Loucy (cell line): Measurements from ENCODE around the gene NEDD4.

Experiments
- H2AFZ ChIP-seq: fragments of 200-600 bp; sonication (generic); 2 replicates; pipeline ENCODE4 v1.6.0; 2016; ENCODE audit warnings: antibody characterized with exemption, mild to moderate bottlenecking, low read length, moderate library complexity
- H3F3A ChIP-seq: fragments of 200-600 bp; 2 replicates; pipeline ENCODE4 v1.6.0; 2016; ENCODE audit warnings: antibody characterized with exemption, low read depth, mild to moderate bottlenecking
- H3K27me3 ChIP-seq: fragments of 200-600 bp; sonication (generic); 2 replicates; pipeline ENCODE4 v1.6.1; 2014; ENCODE audit warnings: low read length, mild to moderate bottlenecking; ENCODE audit not compliant: insufficient read depth, poor library complexity, severe bottlenecking
- H3K36me3 ChIP-seq: fragments of 200-600 bp; sonication (generic); 2 replicates; pipeline ENCODE4 v1.6.1; 2016; ENCODE audit warnings: low read length; ENCODE audit not compliant: insufficient read depth
- H3K4me1 ChIP-seq: fragments of 200-600 bp; sonication (generic); 2 replicates; pipeline ENCODE4 v1.5.1; 2014; ENCODE audit warnings: low read length, mild to moderate bottlenecking; ENCODE audit not compliant: insufficient read depth, poor library complexity, severe bottlenecking
- H3K4me2 ChIP-seq: fragments of 200-600 bp; sonication (generic); 2 replicates; pipeline ENCODE4 v1.6.0; 2014; ENCODE audit warnings: antibody characterized with exemption, low read length, low read depth, mild to moderate bottlenecking; ENCODE audit not compliant: poor library complexity, severe bottlenecking
- H3K4me3 ChIP-seq: fragments of 200-600 bp; sonication (generic); 2 replicates; pipeline ENCODE4 v1.5.1; 2014; ENCODE audit warnings: low read length, mild to moderate bottlenecking, mixed read lengths; ENCODE audit not compliant: poor library complexity, severe bottlenecking
- H3K79me2 ChIP-seq: fragments of 200-600 bp; sonication (generic); 2 replicates; pipeline ENCODE4 v1.6.1; 2014; ENCODE audit warnings: low read length; ENCODE audit not compliant: insufficient read depth
- H3K9ac ChIP-seq: fragments of 200-600 bp; sonication (generic); 2 replicates; pipeline ENCODE4 v1.6.0; 2014; ENCODE audit warnings: mild to moderate bottlenecking, low read depth, low read length, moderate library complexity; ENCODE audit not compliant: poor library complexity, severe bottlenecking
- H3K9me2 ChIP-seq: fragments of 200-600 bp; sonication (generic); replicated peaks from 2 replicates; pipeline ENCODE4 v1.6.1; 2016; ENCODE audit warnings: low read depth, low read length, mixed read lengths
- H3K9me3 ChIP-seq: fragments of 200-600 bp; sonication (generic); 2 replicates; pipeline ENCODE4 v1.6.1; 2014; ENCODE audit warnings: mild to moderate bottlenecking, antibody characterized with exemption, low read length, low read depth; ENCODE audit not compliant: insufficient read depth
- H4K20me1 ChIP-seq: fragments of 200-600 bp; sonication (generic); 2 replicates; pipeline ENCODE4 v1.6.0; 2014; ENCODE audit warnings: antibody characterized with exemption, low read length, mild to moderate bottlenecking; ENCODE audit not compliant: insufficient read depth, poor library complexity, severe bottlenecking
- EZH2phosphoT487 ChIP-seq: fragments of 200-600 bp; IDR thresholded peaks from 2 replicates; pipeline ENCODE4 v1.6.1; 2018; ENCODE audit warnings: antibody characterized with exemption, mild to moderate bottlenecking, moderate library complexity, borderline replicate concordance
- TF ChIP-seq, protein P1 (sequence below): fragments of 200-600 bp; sonication (generic); conservative IDR thresholded peaks from 2 replicates; pipeline ENCODE4 v1.5.1; 2014; ENCODE audit warnings: mild to moderate bottlenecking, antibody characterized with exemption, low read length

NEDD4 gene

DNA sequence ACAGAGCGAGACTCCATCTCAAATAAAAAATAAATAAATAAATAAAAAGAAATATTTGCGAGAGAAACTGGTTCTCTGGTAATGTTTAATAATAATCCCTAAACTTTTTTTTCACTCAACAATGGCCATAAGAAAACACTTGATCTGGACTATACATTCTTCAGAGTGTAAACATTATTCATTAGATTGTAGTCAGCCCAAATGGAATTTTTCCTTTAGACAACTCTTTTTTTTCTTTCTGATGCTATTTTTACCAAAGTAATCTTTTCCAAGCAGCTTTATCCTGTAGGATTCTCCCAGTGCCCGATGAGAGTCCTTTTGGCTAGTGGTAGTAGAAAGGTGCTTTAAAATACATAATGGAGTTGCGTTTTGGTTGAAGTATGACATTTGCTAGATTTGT, 90.4 kb downstream of the NEDD4 start:
- TF ChIP-seq, protein P1, sequence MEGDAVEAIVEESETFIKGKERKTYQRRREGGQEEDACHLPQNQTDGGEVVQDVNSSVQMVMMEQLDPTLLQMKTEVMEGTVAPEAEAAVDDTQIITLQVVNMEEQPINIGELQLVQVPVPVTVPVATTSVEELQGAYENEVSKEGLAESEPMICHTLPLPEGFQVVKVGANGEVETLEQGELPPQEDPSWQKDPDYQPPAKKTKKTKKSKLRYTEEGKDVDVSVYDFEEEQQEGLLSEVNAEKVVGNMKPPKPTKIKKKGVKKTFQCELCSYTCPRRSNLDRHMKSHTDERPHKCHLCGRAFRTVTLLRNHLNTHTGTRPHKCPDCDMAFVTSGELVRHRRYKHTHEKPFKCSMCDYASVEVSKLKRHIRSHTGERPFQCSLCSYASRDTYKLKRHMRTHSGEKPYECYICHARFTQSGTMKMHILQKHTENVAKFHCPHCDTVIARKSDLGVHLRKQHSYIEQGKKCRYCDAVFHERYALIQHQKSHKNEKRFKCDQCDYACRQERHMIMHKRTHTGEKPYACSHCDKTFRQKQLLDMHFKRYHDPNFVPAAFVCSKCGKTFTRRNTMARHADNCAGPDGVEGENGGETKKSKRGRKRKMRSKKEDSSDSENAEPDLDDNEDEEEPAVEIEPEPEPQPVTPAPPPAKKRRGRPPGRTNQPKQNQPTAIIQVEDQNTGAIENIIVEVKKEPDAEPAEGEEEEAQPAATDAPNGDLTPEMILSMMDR: no peak
- no peak for TF ChIP-seq EZH2phosphoT487
- no peaks in the 10 kb centered on the region for H4K20me1 ChIP-seq
- no peak overlapping the region for H3K4me2 ChIP-seq
- no peaks in the 10 kb centered on the region for H3K79me2 ChIP-seq
- no peak overlapping the region for H3K9ac ChIP-seq
- H2AFZ ChIP-seq: no peak overlapping the region
- H3K36me3 ChIP-seq: no peaks in the 10 kb centered on the region
- no peaks in the 10 kb centered on the region for H3F3A ChIP-seq
- H3K9me2 ChIP-seq: no peaks in the 10 kb centered on the region
- no peak overlapping the region for H3K4me3 ChIP-seq
- no peaks in the 10 kb centered on the region for H3K27me3 ChIP-seq
- no peaks in the 10 kb centered on the region for H3K4me1 ChIP-seq
- H3K9me3 ChIP-seq: no peaks in the 10 kb centered on the region

- Histone ChIP-seq H3K4me1 (peaks cover 9% of the 10 kb centered on the region), H3K4me2 (no peak overlapping the region), H3K9me2 (no peaks in the 10 kb centered on the region), H4K20me1 (no peaks in the 10 kb centered on the region), H3K27me3 (no peaks in the 10 kb centered on the region), H3K79me2 (no peaks in the 10 kb centered on the region), H3K9ac (no peak overlapping the region), H2AFZ (no peak overlapping the region), H3K9me3 (no peaks in the 10 kb centered on the region), H3F3A (no peaks in the 10 kb centered on the region), H3K4me3 (no peak overlapping the region), H3K36me3 (no peaks in the 10 kb centered on the region)
- TF ChIP-seq, protein P1: no peak
- no peak for TF ChIP-seq EZH2phosphoT487
These were observed 93.4 kb downstream of the NEDD4 start for GRCh38 chr15:55900019-55900418.

- Histone ChIP-seq H3K27me3 (no peaks in the 10 kb centered on the region), H3K4me3 (no peak overlapping the region), H3K4me2 (no peak overlapping the region), H4K20me1 (no peaks in the 10 kb centered on the region), H3K4me1 (peaks cover 9% of the 10 kb centered on the region), H3F3A (no peaks in the 10 kb centered on the region), H2AFZ (no peak overlapping the region), H3K9ac (no peak overlapping the region), H3K79me2 (no peaks in the 10 kb centered on the region), H3K9me2 (no peaks in the 10 kb centered on the region), H3K9me3 (no peaks in the 10 kb centered on the region), H3K36me3 (no peaks in the 10 kb centered on the region)
- TF ChIP-seq, protein P1: no peak
- no peak for TF ChIP-seq EZH2phosphoT487
These were observed 93.9 kb downstream of the NEDD4 start for GRCh38 chr15:55899537-55899936.
